ENCODE results near the gene AK8. TPM values are rescaled to one million over a fixed set of nuclear protein-coding genes. Genes with fewer than 3 reads are reported as not detected.

AK8 gene
- total and polyA plus RNA-seq, 12 donors, result 0.09 to 1.0 (median 0.21) TPM; not detected in 6

GRCh38 chr9:132757016-132757415, 121.1 kb downstream of the AK8 start:
- peaks cover 0 to 5% (median 0%) of the 10 kb centered on the region in 9 donors for H3K4me1 ChIP-seq
- TF ChIP-seq CTCF (IDR thresholded peaks at IDR 0.05), result no peak
- no peak for ATAC-seq

GRCh38 chr9:132756214-132756845, 121.8 kb downstream of the AK8 start:
- DNase-seq (no peak), ATAC-seq (peak in 1 of 8 donors; percentile 73)
- WGBS, 2 donors, result 48% methylated on average over 18 of the region's 18 CpGs
- H3K27ac ChIP-seq, result no peak overlapping the region
- intact Hi-C loops (cut with DNase I), result no loop called here
- no peaks in the 10 kb centered on the region for H3K36me3 ChIP-seq
- peaks cover 0 to 16% (median 0%) of the 10 kb centered on the region in 7 donors for H3K27me3 ChIP-seq
- peaks cover 0 to 5% (median 0%) of the 10 kb centered on the region in 9 donors for H3K4me1 ChIP-seq
- H3K4me3 ChIP-seq, result no peak overlapping the region
- no peaks in the 10 kb centered on the region for H3K9me3 ChIP-seq
- no peak for TF ChIP-seq CTCF (IDR thresholded peaks at IDR 0.05)

More at GRCh38 chr9:132757016-132757415, 121.1 kb downstream of the AK8 start:
- H3K27ac ChIP-seq, result no peak overlapping the region
- peaks cover 0 to 16% (median 0%) of the 10 kb centered on the region in 7 donors for H3K27me3 ChIP-seq
- DNase-seq, result no peak
- no peaks in the 10 kb centered on the region for H3K36me3 ChIP-seq
- no peaks in the 10 kb centered on the region for H3K9me3 ChIP-seq
- H3K4me3 ChIP-seq, result no peak overlapping the region
- intact Hi-C loops (cut with DNase I), result no loop called here
- WGBS, 2 donors, result 81 to 90% methylated on average over 18 of the region's 18 CpGs

- intact Hi-C loops (cut with DNase I), result no loop called here
- Histone ChIP-seq H3K9me3 (no peaks in the 10 kb centered on the region), H3K4me1 (peaks cover 0 to 5% (median 0%) of the 10 kb centered on the region in 9 donors), H3K4me3 (no peak overlapping the region), H3K27ac (no peak overlapping the region), H3K36me3 (no peaks in the 10 kb centered on the region), H3K27me3 (peaks cover 0 to 19% (median 0%) of the 10 kb centered on the region in 7 donors)
- ATAC-seq, result peak in 2 of 8 donors; percentile 31 to 33
- TF ChIP-seq CTCF (IDR thresholded peaks at IDR 0.05), result no peak
- 67 to 78% methylated on average over 9 of the region's 9 CpGs for WGBS, 2 donors
- DNase-seq, result no peak
Measured at GRCh38 chr9:132755096-132755495, 123.0 kb downstream of the AK8 start.

GRCh38 chr9:132754236-132754635, 123.8 kb downstream of the AK8 start:
- no peak for ATAC-seq
- Histone ChIP-seq H3K4me3 (no peak overlapping the region), H3K4me1 (peaks cover 0 to 5% (median 0%) of the 10 kb centered on the region in 9 donors), H3K36me3 (no peaks in the 10 kb centered on the region), H3K9me3 (no peaks in the 10 kb centered on the region), H3K27me3 (peaks cover 0 to 15% (median 0%) of the 10 kb centered on the region in 7 donors), H3K27ac (no peak overlapping the region)
- no peak for TF ChIP-seq CTCF (IDR thresholded peaks at IDR 0.05)
- no peak for DNase-seq
- WGBS, 2 donors, result 82 to 92% methylated on average over 7 of the region's 7 CpGs
- intact Hi-C loops (cut with DNase I), result no loop called here
